Progenitor cell of endocrine pancreas (in vitro differentiated cells): ENCODE measurements around the gene E2F3. TPM values are rescaled to one million over a fixed set of nuclear protein-coding genes. Genes with fewer than 3 reads are reported as not detected.

ENCODE experiments used
- DNase-seq: peaks from one replicate; pipeline ENCODE4 v3.0.0; 2021; ENCODE audit warnings: low spot score; ENCODE audit not compliant: unreplicated experiment
- H3K27ac Mint-ChIP-seq: 2 replicates; pipeline ENCODE4 v1.8.0; 2021; ENCODE audit warnings: mild to moderate bottlenecking, moderate library complexity, mixed read lengths
- H3K27me3 Mint-ChIP-seq: 2 replicates; pipeline ENCODE4 v1.8.0; 2021; ENCODE audit warnings: mixed read lengths
- H3K36me3 Mint-ChIP-seq: 2 replicates; pipeline ENCODE4 v1.8.0; 2022; ENCODE audit warnings: mixed read lengths; ENCODE audit not compliant: insufficient read depth
- H3K4me1 Mint-ChIP-seq: 2 replicates; pipeline ENCODE4 v1.8.0; 2021; ENCODE audit warnings: low read depth, mixed read lengths
- H3K4me3 Mint-ChIP-seq: 2 replicates; pipeline ENCODE4 v1.8.0; 2021; ENCODE audit warnings: low read depth, mild to moderate bottlenecking, moderate library complexity, mixed read lengths
- H3K9me3 Mint-ChIP-seq: 2 replicates; pipeline ENCODE4 v1.8.0; 2021; ENCODE audit warnings: low read depth, mixed read lengths
- CTCF ChIP-seq: fragments of 200-600 bp; sonication (generic); IDR thresholded peaks from one replicate; pipeline ENCODE4 v1.5.0; 2021; ENCODE audit warnings: antibody characterized with exemption, mild to moderate bottlenecking; ENCODE audit not compliant: unreplicated experiment
- total RNA-seq: library from RNA; stranded (reverse); gene quantifications from 2 replicates; pipeline ENCODE4 v1.2.1, GENCODE V29; 2021

The E2F3 gene
- total RNA-seq, 1 donor from 2014 or later = 32.5 TPM

GRCh38 chr6:20458027-20458894 lies 56.6 kb downstream of the E2F3 start:
- no peak for DNase-seq
- no peaks in the 10 kb centered on the region for H3K9me3 Mint-ChIP-seq
- no peak overlapping the region for H3K27ac Mint-ChIP-seq
- peaks cover 20% of the 10 kb centered on the region for H3K4me1 Mint-ChIP-seq
- TF ChIP-seq CTCF = no peak
- no peak overlapping the region for H3K4me3 Mint-ChIP-seq
- no peaks in the 10 kb centered on the region for H3K27me3 Mint-ChIP-seq
- H3K36me3 Mint-ChIP-seq = peaks cover 11% of the 10 kb centered on the region

DNA sequence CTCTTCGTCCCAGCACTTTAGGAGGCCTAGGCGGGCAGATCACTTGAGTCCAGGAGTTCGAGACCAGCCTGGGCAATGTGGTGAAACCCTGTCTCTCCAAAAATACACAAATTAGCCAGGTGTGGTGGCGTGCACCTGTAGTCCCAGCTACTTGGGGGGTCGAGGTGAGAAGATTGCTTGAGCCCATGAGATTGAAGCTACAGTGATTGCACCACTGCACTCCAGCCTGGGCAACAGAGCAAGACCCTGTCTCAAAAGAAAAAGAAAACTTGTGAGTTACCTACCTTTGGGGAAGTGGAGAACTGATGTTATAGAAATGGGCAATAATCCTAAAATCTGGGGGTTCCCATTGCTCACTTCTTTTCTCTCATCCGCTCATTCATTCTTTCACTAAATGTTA lies 58.0 kb downstream of the E2F3 start:
- no peak for TF ChIP-seq CTCF
- H3K4me1 Mint-ChIP-seq = peaks cover 12% of the 10 kb centered on the region
- DNase-seq = no peak
- no peaks in the 10 kb centered on the region for H3K27me3 Mint-ChIP-seq
- H3K9me3 Mint-ChIP-seq = no peaks in the 10 kb centered on the region
- no peak overlapping the region for H3K27ac Mint-ChIP-seq
- peaks cover 12% of the 10 kb centered on the region for H3K36me3 Mint-ChIP-seq
- H3K4me3 Mint-ChIP-seq = no peak overlapping the region

DNA sequence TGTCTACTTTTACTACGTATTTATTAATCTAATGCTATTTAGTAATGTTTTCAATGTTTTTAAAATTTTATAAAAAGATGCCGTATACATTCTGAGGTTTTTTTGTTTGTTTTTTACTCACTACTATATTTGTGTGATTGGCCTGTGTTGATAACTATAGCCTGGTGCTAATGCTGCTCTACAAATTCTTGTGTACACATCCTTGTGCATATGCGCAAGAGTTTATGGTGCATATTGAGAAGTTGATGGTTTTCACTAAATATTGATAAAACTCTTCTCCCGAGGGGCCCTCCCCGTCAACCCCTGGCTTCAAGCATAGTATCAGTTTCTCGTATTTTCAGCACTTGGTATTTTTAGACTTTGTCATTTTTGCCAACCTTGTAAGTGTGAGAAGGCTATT lies 59.9 kb downstream of the E2F3 start:
- H3K27ac Mint-ChIP-seq = no peak overlapping the region
- no peak for TF ChIP-seq CTCF
- no peaks in the 10 kb centered on the region for H3K27me3 Mint-ChIP-seq
- H3K4me1 Mint-ChIP-seq = peaks cover 8% of the 10 kb centered on the region
- DNase-seq = no peak
- H3K4me3 Mint-ChIP-seq = no peak overlapping the region
- peaks cover 21% of the 10 kb centered on the region for H3K36me3 Mint-ChIP-seq
- H3K9me3 Mint-ChIP-seq = peaks cover 6% of the 10 kb centered on the region

DNA sequence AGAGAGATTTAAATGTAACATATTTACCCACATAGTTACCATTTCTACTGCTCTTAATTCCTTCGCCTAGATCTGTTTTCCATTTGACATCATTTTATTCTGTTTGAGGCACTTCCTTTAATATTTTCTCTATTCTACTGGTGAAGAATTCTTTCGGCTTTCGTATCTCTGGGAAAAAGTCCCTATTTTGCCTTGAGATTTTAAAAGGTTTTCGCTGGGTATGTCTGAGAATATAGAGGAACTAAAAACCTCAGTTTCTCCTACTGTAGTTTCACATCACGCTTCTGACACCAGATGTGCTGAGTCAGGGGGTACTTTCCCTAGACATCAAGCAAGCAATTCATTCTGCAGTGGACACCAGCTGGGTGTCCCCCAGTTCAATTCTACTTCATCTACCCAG lies 61.7 kb downstream of the E2F3 start:
- Mint-ChIP-seq H3K36me3 (peaks cover 21% of the 10 kb centered on the region), H3K4me1 (peaks cover 1% of the 10 kb centered on the region), H3K4me3 (no peak overlapping the region), H3K27ac (peak overlapping the region; percentile 0), H3K27me3 (no peaks in the 10 kb centered on the region), H3K9me3 (peaks cover 6% of the 10 kb centered on the region)
- DNase-seq = no peak
- no peak for TF ChIP-seq CTCF

DNA sequence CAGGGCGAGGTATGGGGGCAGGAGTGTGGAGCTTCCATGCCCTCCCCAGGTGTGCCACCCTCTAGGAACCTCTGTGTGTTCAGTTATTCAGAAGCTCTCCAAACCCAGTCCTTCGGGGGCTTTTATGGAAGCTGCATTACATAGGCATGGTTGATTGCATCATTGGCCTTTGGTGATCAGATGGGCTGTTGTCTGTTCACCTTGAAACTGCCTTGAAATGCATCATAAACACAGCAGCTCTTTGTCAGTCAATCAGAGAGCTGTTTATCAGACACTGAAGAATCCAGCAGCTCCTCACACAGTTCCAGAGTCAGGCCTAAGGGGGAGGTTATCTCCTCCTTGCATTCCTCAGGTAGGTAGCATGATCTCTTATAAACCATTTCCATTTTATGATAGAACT lies 62.4 kb downstream of the E2F3 start:
- no peak for TF ChIP-seq CTCF
- H3K4me1 Mint-ChIP-seq = no peaks in the 10 kb centered on the region

More for the DNA sequence above, 62.4 kb downstream of the E2F3 start:
- Mint-ChIP-seq H3K9me3 (peaks cover 6% of the 10 kb centered on the region), H3K36me3 (peaks cover 19% of the 10 kb centered on the region), H3K27ac (no peak overlapping the region), H3K27me3 (no peaks in the 10 kb centered on the region), H3K4me3 (no peak overlapping the region)
- no peak for DNase-seq
